ENCODE data around the gene BMP8B.

BMP8B gene

DNA sequence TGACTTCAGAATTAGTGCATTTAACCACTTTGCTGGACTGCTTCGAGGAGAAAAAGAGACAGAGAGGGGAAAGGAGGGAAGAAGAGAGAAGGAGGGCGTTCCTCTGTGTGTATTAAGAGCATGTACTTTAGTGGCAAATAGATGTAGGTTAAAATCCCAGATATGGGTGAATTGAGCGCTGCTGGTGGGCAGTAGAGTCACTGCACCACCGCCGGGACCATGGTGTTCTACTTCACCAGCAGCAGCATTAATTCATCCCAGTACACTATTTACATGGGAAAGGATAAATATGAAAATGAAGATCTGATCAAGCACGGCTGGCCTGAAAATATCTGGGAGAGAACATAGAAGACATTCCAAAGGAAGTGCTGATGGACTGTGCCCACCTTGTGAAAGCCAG, 70.9 kb downstream of the BMP8B start:
- no peak for DNase-seq

DNA sequence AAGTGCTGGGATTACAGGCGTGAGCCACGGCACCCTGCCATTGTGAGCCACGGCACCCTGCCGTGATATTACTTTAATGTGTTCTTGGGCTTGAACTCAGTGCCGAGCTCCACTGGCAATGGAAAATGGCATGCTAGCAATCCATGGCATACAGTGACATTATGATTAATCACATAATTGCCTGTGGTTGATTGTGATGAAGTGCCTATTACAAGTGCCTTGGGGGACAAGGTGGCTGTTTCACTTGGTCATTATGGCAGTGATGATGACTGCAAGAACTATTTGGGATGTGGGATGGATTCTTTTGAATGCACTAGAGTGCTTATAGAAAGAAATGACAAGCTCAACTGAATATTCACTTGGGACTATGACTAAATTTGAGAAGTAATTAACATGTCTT, 75.1 kb downstream of the BMP8B start:
- no peak for DNase-seq

DNA sequence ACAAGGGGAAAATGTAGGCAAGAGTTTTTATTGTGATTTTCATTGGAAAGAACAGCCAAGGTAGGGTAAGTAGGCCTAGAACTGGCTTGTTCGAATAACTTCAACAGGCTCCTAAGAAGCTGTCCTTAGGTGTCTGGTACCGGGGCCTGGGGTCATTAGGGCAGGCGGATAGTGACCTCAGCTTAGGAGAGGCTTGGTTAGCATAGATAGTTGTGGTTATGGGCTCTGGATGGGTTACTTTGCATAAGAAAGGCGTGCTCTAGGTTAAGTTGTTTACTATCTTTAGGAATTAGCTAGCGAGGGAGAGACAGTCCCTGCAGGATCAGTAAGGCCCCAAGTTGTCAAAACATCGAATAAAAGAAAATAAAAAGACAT, 76.7 kb downstream of the BMP8B start:
- DNase-seq = no peak

DNA sequence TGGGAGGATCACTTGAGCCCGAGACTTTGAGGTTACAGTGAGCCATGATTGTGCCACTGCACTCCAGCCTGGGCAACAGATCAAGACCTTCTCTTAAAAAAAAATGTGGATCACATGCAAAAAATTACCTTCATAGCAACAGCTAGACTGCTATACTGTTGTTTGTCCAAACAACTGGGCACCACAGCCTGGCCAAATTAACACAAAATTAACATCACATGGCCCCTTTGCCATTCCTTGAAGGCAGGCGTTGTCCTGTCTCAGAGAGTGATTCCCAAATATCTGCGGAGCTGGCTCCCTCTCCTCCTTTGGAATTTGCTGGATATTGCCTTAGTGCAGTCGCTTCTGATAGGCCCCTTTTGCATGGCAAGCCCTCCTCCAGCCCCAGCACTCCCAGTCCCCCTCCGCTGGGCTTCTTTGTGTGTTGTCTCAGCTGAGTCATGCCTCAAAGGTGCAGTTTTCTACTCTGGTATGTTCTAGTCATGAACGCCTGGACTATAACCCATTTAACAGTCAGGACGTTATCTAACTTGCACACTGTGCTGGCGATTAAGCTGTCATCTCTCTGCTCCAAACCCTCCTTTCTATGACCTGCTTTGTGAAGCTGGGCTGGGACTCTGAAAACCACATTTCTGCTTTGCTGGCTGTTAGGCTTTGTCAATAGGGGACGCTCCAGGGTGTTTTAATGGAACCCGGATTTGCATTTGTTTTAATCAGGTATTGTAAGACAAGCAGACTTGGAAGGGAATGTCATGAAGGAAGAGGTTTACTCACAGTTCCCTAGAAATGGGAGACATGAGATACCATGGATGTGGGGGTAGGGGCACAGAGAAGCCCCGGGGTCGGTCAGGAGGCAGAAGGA, 77.3 kb downstream of the BMP8B start:
- DNase-seq = no peak

DNA sequence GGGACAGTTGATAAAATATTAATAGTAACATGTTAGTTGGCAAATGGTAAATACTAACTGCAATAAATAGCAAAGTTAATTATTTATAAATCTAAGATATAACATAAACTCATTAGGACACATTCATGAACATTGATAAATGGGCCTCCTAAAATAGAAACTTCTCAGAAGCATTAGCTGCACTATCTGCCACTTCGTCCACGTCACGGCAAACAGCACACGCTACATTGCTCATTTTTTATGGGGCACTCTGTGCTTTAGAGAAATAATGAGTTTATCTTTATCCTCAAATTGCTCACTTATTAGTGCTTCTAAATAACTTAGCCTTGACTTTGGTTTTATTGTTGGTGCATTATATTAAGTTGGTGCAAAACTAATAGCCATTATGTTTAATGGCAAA, 81.2 kb downstream of the BMP8B start:
- no peak for DNase-seq

All from DMS79 treated with DMSO at 0.1 percent for 48 hours (cell line).